Liver (tissue), 9 donors: ENCODE results near the gene RELB. TPM values are rescaled to one million over a fixed set of nuclear protein-coding genes. Genes with fewer than 3 reads are reported as not detected.

Source experiments
- DNase-seq: peaks from one replicate; pipeline ENCODE4 v3.0.0-alpha.2; 2017; ENCODE audit warnings: low spot score
- H3K27ac ChIP-seq, 2 donors: one replicate each; pipeline ENCODE4 v1.7.0; 2013; ENCODE audit warnings: inconsistent platforms in 2 of 2, low read length in 2 of 2, control low read depth in 1 of 2, low read depth in 1 of 2, mild to moderate bottlenecking in 1 of 2
- H3K27me3 ChIP-seq, 4 donors: one replicate each; pipeline versions ENCODE4 v1.6.1 to v1.7.0; 2013; ENCODE audit warnings: low read length in 3 of 4, inconsistent platforms in 1 of 4, mild to moderate bottlenecking in 1 of 4, moderate library complexity in 1 of 4; ENCODE audit not compliant: control insufficient read depth in 4 of 4, insufficient read depth in 4 of 4
- H3K36me3 ChIP-seq, 4 donors: one replicate each; pipeline versions ENCODE4 v1.6.1 to v1.7.0; 2013; ENCODE audit warnings: low read length in 3 of 4, mild to moderate bottlenecking in 3 of 4, low read depth in 1 of 4, moderate library complexity in 1 of 4; ENCODE audit not compliant: control insufficient read depth in 4 of 4, insufficient read depth in 3 of 4
- H3K4me1 ChIP-seq, 4 donors: one replicate each; pipeline versions ENCODE4 v1.6.1 to v1.7.0; 2013; ENCODE audit warnings: low read length in 3 of 4, mild to moderate bottlenecking in 3 of 4, moderate library complexity in 1 of 4; ENCODE audit not compliant: control insufficient read depth in 4 of 4, insufficient read depth in 4 of 4
- H3K4me3 ChIP-seq, 3 donors: one replicate each; pipeline versions ENCODE4 v1.6.1 to v1.7.0; 2013; ENCODE audit warnings: low read length in 3 of 3, control low read depth in 1 of 3, low read depth in 1 of 3, mild to moderate bottlenecking in 1 of 3
- H3K9ac ChIP-seq, 2 donors: one replicate each; pipeline ENCODE4 v1.7.0; 2013; ENCODE audit warnings: low read length in 2 of 2, mild to moderate bottlenecking in 2 of 2, moderate library complexity in 2 of 2, control low read depth in 1 of 2, low read depth in 1 of 2
- H3K9me3 ChIP-seq, 4 donors: one replicate each; pipeline versions ENCODE4 v1.6.1 to v1.7.0; 2013; ENCODE audit warnings: low read length in 3 of 4; ENCODE audit not compliant: control insufficient read depth in 4 of 4
- ATF3 ChIP-seq: IDR thresholded peaks from 2 replicates; pipeline ENCODE4 v1.6.1; 2016; ENCODE audit warnings: antibody characterized with exemption
- EGR1 ChIP-seq, 2 donors: IDR thresholded peaks; 2 replicates each; pipeline ENCODE4 v1.6.1; 2016 to 2018; ENCODE audit warnings: antibody characterized with exemption in 2 of 2, low read depth in 2 of 2
- FOXA1 ChIP-seq: IDR thresholded peaks from 2 replicates; pipeline ENCODE4 v1.6.1; 2016; ENCODE audit warnings: antibody characterized with exemption
- FOXA2 ChIP-seq: IDR thresholded peaks from 2 replicates; pipeline ENCODE4 v1.6.1; 2016; ENCODE audit warnings: antibody characterized with exemption
- GABPA ChIP-seq, 2 donors: IDR thresholded peaks in 1 of 2; conservative IDR thresholded peaks in 1 of 2; 2 replicates each; pipeline ENCODE4 v1.6.1; 2016; ENCODE audit warnings: antibody characterized with exemption in 2 of 2, mild to moderate bottlenecking in 1 of 2, moderate library complexity in 1 of 2
- HNF4A ChIP-seq, 2 donors: conservative IDR thresholded peaks; 2 replicates each; pipeline ENCODE4 v1.6.1; 2016; ENCODE audit warnings: antibody characterized with exemption in 2 of 2, mild to moderate bottlenecking in 2 of 2
- HNF4G ChIP-seq: IDR thresholded peaks from 2 replicates; pipeline ENCODE4 v1.6.1; 2016; ENCODE audit warnings: antibody characterized with exemption
- JUND ChIP-seq, 2 donors: IDR thresholded peaks; 2 replicates each; pipeline ENCODE4 v1.6.1; 2016; ENCODE audit warnings: antibody characterized with exemption in 2 of 2
- NR2F2 ChIP-seq: IDR thresholded peaks from 2 replicates; pipeline ENCODE4 v1.6.1; 2016; ENCODE audit warnings: antibody characterized with exemption
- RAD21 ChIP-seq, 2 donors: IDR thresholded peaks; 2 replicates each; pipeline ENCODE4 v1.6.1; 2016; ENCODE audit warnings: antibody characterized with exemption in 2 of 2, mild to moderate bottlenecking in 2 of 2
- REST ChIP-seq: IDR thresholded peaks from 2 replicates; pipeline ENCODE4 v1.6.1; 2016; ENCODE audit warnings: antibody characterized with exemption, mild to moderate bottlenecking
- RXRA ChIP-seq, 2 donors: IDR thresholded peaks; 2 replicates each; pipeline ENCODE4 v1.6.1; 2017 to 2018; ENCODE audit warnings: antibody characterized with exemption in 2 of 2, mild to moderate bottlenecking in 1 of 2
- SP1 ChIP-seq: IDR thresholded peaks from 2 replicates; pipeline ENCODE4 v1.6.1; 2018; ENCODE audit warnings: antibody characterized with exemption, mild to moderate bottlenecking
- TAF1 ChIP-seq: conservative IDR thresholded peaks from 2 replicates; pipeline ENCODE4 v1.6.1; 2016; ENCODE audit warnings: antibody characterized with exemption, mild to moderate bottlenecking
- YY1 ChIP-seq: IDR thresholded peaks from 2 replicates; pipeline ENCODE4 v1.6.1; 2016; ENCODE audit warnings: antibody characterized with exemption, mild to moderate bottlenecking
- ZBTB33 ChIP-seq: IDR thresholded peaks from 2 replicates; pipeline ENCODE4 v1.6.1; 2016; ENCODE audit warnings: antibody characterized with exemption
- WGBS: extraction: QIAGEN DNeasy Blood & Tissue Kit; methylation state at CpG from one replicate; pipeline ENCODE4 v1.1.7; 2013; 5-methylcytosine and 5-hydroxymethylcytosine counted together
- polyA plus RNA-seq, 2 donors: library from polyadenylated mRNA; stranded (reverse) in 1 of 2; unstranded in 1 of 2; fragments of 200-250 nt in 1 of 2; fragments of >200 nt in 1 of 2; fragmentation: Nextera tagmentation in 1 of 2; extraction: Ambion mirVana in 1 of 2; gene quantifications; one replicate each; pipeline versions ENCODE4 v1.2.1 to v1.2.3, GENCODE V29; 2013 to 2015
- total RNA-seq, 2 donors: library from RNA; depleted of rRNA; stranded (reverse); fragments of >200 nt; gene quantifications; one replicate each; pipeline ENCODE4 v1.2.3, GENCODE V29; 2014
- TF ChIP-seq, protein P1 (sequence below): IDR thresholded peaks from 2 replicates; pipeline ENCODE4 v1.6.1; 2016; ENCODE audit warnings: antibody characterized with exemption
- TF ChIP-seq, protein P2 (sequence below): fragments of 150-350 bp; IDR thresholded peaks from 2 replicates; pipeline ENCODE4 v1.5.1; 2017; ENCODE audit warnings: improper control_type of control experiment, low read depth, low read length; ENCODE audit not compliant: missing input control
- donor health status: healthy.
- donor health status: healthy.
- donor health status: healthy.
- donor health status: healthy.
- donor health status: healthy.

RELB gene
- total and polyA plus RNA-seq, 4 donors: 1.4 to 4.9 (median 2.6) TPM

DNA sequence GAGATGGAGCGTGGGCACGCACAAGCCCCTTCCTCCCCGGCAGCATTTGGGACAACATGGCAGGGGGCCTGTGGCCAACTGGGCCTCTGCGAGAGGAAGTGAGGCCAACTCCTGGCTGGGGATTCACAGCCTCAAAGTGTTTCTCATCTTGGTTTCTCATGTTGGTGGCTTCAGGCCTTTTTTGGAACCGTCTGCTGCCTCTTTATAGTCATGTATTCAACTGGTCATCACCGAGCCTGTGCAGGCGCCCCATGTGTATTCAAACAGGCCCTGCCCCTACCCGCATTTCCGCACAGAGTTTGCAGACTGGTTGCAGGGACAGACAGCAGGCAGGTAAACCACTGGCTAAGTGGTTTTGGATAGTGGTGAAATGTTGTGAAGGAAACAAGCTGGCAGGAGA lies 17.3 kb upstream of the RELB start:
- TF ChIP-seq TAF1 (no peak), EGR1 (IDR thresholded peaks at IDR 0.05; ENCODE audit: low read depth in 2 of 2) (no peak), HNF4A (conservative IDR thresholded peaks at IDR 0.05) (no peak), ZBTB33 (no peak), YY1 (no peak)
- TF ChIP-seq, protein P1, sequence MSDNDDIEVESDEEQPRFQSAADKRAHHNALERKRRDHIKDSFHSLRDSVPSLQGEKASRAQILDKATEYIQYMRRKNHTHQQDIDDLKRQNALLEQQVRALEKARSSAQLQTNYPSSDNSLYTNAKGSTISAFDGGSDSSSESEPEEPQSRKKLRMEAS: no peak
- H3K27me3 ChIP-seq: no peaks in the 10 kb centered on the region
- no peaks in the 10 kb centered on the region for H3K4me1 ChIP-seq
- no peak overlapping the region for H3K4me3 ChIP-seq
- no peak overlapping the region for H3K27ac ChIP-seq
- H3K9me3 ChIP-seq: no peaks in the 10 kb centered on the region
- H3K36me3 ChIP-seq: peaks cover 5 to 69% (median 27%) of the 10 kb centered on the region in 4 donors
- DNase-seq: no peak
- H3K9ac ChIP-seq: no peak overlapping the region
- 91% methylated on average over 9 of the region's 9 CpGs for WGBS

DNA sequence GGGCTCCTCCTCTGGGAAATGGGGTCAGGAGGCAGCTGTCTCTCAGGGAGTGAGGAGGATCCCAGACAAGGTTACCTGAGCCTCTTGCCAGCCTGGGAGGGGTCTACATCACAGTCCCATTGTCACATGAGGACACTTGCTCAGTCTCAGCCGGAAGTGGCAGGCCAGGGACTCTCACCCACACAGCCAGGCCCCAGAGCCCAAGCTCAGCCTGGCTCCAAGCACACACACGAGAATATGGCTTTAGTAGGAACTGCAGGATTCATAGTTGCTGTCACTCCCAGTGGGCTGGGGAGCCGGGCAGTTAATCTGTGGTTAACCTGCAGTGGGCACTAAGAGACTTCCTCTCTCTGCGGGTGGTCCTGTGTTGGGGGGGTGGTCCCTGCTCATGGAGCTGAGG lies 15.8 kb upstream of the RELB start:
- DNase-seq: no peak
- Histone ChIP-seq H3K4me1 (no peaks in the 10 kb centered on the region), H3K27me3 (no peaks in the 10 kb centered on the region), H3K36me3 (peaks cover 4 to 67% (median 27%) of the 10 kb centered on the region in 4 donors), H3K4me3 (no peak overlapping the region), H3K9ac (no peak overlapping the region), H3K27ac (no peak overlapping the region), H3K9me3 (no peaks in the 10 kb centered on the region)
- TF ChIP-seq HNF4G (no peak), HNF4A (conservative IDR thresholded peaks at IDR 0.05) (no peak), RAD21 (IDR thresholded peaks at IDR 0.05) (no peak), ZBTB33 (no peak), EGR1 (IDR thresholded peaks at IDR 0.05; ENCODE audit: low read depth in 2 of 2) (no peak), REST (no peak), GABPA (IDR thresholded peaks at IDR 0.05 in 1 of 2, conservative IDR thresholded peaks at IDR 0.05 in 1 of 2) (no peak), FOXA2 (no peak), YY1 (no peak), RXRA (IDR thresholded peaks at IDR 0.05) (no peak), TAF1 (no peak), FOXA1 (no peak), SP1 (no peak), JUND (IDR thresholded peaks at IDR 0.05) (no peak), NR2F2 (no peak), ATF3 (no peak)
- TF ChIP-seq, protein P2, sequence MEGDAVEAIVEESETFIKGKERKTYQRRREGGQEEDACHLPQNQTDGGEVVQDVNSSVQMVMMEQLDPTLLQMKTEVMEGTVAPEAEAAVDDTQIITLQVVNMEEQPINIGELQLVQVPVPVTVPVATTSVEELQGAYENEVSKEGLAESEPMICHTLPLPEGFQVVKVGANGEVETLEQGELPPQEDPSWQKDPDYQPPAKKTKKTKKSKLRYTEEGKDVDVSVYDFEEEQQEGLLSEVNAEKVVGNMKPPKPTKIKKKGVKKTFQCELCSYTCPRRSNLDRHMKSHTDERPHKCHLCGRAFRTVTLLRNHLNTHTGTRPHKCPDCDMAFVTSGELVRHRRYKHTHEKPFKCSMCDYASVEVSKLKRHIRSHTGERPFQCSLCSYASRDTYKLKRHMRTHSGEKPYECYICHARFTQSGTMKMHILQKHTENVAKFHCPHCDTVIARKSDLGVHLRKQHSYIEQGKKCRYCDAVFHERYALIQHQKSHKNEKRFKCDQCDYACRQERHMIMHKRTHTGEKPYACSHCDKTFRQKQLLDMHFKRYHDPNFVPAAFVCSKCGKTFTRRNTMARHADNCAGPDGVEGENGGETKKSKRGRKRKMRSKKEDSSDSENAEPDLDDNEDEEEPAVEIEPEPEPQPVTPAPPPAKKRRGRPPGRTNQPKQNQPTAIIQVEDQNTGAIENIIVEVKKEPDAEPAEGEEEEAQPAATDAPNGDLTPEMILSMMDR: no peak
- TF ChIP-seq, protein P1: no peak
- 93% methylated on average over 4 of the region's 4 CpGs for WGBS
